Transverse colon (tissue), 4 donors: ENCODE data around the gene HSPB1. TPM values are rescaled to one million over a fixed set of nuclear protein-coding genes. Genes with fewer than 3 reads are reported as not detected.

ENCODE experiments used
- DNase-seq: peaks from one replicate; pipeline ENCODE4 v3.0.0-alpha.2; 2019
- H3K27ac ChIP-seq, 4 donors: fragments of 200-600 bp; sonication (generic); 2 replicates each; pipeline ENCODE4 v1.5.1; 2016 to 2018; ENCODE audit warnings: inconsistent platforms in 4 of 4
- H3K27me3 ChIP-seq: fragments of 200-600 bp; sonication (generic); 2 replicates; pipeline ENCODE4 v1.5.1; 2017; ENCODE audit warnings: inconsistent platforms
- H3K36me3 ChIP-seq, 4 donors: fragments of 200-600 bp; sonication (generic); 2 replicates each; pipeline ENCODE4 v1.5.1; 2017 to 2019; ENCODE audit warnings: inconsistent platforms in 4 of 4
- H3K4me1 ChIP-seq, 4 donors: fragments of 200-600 bp; sonication (generic); 2 replicates each; pipeline ENCODE4 v1.5.1; 2017 to 2020; ENCODE audit warnings: inconsistent platforms in 4 of 4
- H3K4me3 ChIP-seq, 4 donors: fragments of 200-600 bp; sonication (generic); 1 replicate in 1 of 4; 2 replicates in 3 of 4; pipeline versions ENCODE4 v1.5.1 to v1.6.1; 2017 to 2019; ENCODE audit warnings: inconsistent platforms in 4 of 4
- H3K9me3 ChIP-seq, 2 donors: fragments of 200-600 bp; sonication (generic); 2 replicates each; pipeline ENCODE4 v1.5.1; 2017 to 2019; ENCODE audit warnings: inconsistent platforms in 2 of 2
- EP300 ChIP-seq: sonication (generic); formaldehyde crosslinking; IDR thresholded peaks from one replicate; pipeline ENCODE4 v1.6.1; 2017; ENCODE audit warnings: antibody characterized with exemption, low read depth
- POLR2A ChIP-seq: fragments of 450-650 bp; IDR thresholded peaks from one replicate; pipeline ENCODE4 v1.6.1; 2016; ENCODE audit warnings: antibody characterized with exemption, mild to moderate bottlenecking, moderate library complexity
- POLR2AphosphoS5 ChIP-seq, 3 donors: sonication (generic); formaldehyde crosslinking; IDR thresholded peaks; one replicate each; pipeline ENCODE4 v1.6.1; 2016; ENCODE audit warnings: antibody characterized with exemption in 3 of 3
- WGBS, 2 donors: methylation state at CpG; one replicate each; pipeline ENCODE4 v1.1.5; 2018; ENCODE audit warnings: low coverage in 1 of 2; 5-methylcytosine and 5-hydroxymethylcytosine counted together
- in situ Hi-C, 4 donors: fragments of 200-750 bp; cut with MboI; loops; one replicate each; pipeline versions ENCODE4 v1.15.0 to v1.15.1; 2017; ENCODE audit warnings: low sequenced_read_pairs in 3 of 4, low pct_ligation_motif_present in 1 of 4, low pct_unique_long_range_greater_than_20kb in 1 of 4
- intact Hi-C: fragments of 100-400 bp; cut with DNase I; formaldehyde crosslinking; loops from one replicate; pipeline ENCODE4 v1.15.1; 2023; ENCODE audit warnings: low total_unique reads
- total RNA-seq, 4 donors: library from RNA; depleted of rRNA; stranded (reverse); fragments of >200 nt; gene quantifications; one replicate each; pipeline ENCODE4 v1.1.0, GENCODE V29; 2016
- TF ChIP-seq, protein P1 (sequence below), 5 experiments: fragments of 200-600 bp in 3 of 5; fragments of 450-650 bp in 2 of 5; sonication (generic) in 3 of 5; IDR thresholded peaks; 1 replicate in 2 of 5; 2 replicates in 3 of 5; pipeline ENCODE4 v1.5.1; 2016 to 2017; ENCODE audit warnings: antibody characterized with exemption in 5 of 5, inconsistent platforms in 3 of 5, mild to moderate bottlenecking in 2 of 5, moderate library complexity in 1 of 5

HSPB1 gene
- total RNA-seq, 4 donors from 2014 or later: 387 to 1,086 (median 519) TPM

GRCh38 chr7:76343931-76344321 lies 41.5 kb downstream of the HSPB1 start:
- H3K4me3 ChIP-seq: no peak overlapping the region
- 95 to 100% methylated on average over 3 to 6 of the region's 6 CpGs for WGBS, 2 donors
- no peak for DNase-seq
- no peaks in the 10 kb centered on the region for H3K27me3 ChIP-seq
- H3K4me1 ChIP-seq: peaks cover 0 to 53% (median 25%) of the 10 kb centered on the region in 4 donors
- H3K9me3 ChIP-seq: no peaks in the 10 kb centered on the region
- TF ChIP-seq, protein P1, sequence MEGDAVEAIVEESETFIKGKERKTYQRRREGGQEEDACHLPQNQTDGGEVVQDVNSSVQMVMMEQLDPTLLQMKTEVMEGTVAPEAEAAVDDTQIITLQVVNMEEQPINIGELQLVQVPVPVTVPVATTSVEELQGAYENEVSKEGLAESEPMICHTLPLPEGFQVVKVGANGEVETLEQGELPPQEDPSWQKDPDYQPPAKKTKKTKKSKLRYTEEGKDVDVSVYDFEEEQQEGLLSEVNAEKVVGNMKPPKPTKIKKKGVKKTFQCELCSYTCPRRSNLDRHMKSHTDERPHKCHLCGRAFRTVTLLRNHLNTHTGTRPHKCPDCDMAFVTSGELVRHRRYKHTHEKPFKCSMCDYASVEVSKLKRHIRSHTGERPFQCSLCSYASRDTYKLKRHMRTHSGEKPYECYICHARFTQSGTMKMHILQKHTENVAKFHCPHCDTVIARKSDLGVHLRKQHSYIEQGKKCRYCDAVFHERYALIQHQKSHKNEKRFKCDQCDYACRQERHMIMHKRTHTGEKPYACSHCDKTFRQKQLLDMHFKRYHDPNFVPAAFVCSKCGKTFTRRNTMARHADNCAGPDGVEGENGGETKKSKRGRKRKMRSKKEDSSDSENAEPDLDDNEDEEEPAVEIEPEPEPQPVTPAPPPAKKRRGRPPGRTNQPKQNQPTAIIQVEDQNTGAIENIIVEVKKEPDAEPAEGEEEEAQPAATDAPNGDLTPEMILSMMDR (IDR thresholded peaks at IDR 0.05): no peak
- TF ChIP-seq EP300 (no peak), POLR2AphosphoS5 (IDR thresholded peaks at IDR 0.05) (no peak), POLR2A (no peak)
- H3K36me3 ChIP-seq: peaks cover 0 to 5% (median 2%) of the 10 kb centered on the region in 4 donors
- in situ Hi-C loops (no loop called here), intact Hi-C loops (no loop called here)
- no peak overlapping the region for H3K27ac ChIP-seq

DNA sequence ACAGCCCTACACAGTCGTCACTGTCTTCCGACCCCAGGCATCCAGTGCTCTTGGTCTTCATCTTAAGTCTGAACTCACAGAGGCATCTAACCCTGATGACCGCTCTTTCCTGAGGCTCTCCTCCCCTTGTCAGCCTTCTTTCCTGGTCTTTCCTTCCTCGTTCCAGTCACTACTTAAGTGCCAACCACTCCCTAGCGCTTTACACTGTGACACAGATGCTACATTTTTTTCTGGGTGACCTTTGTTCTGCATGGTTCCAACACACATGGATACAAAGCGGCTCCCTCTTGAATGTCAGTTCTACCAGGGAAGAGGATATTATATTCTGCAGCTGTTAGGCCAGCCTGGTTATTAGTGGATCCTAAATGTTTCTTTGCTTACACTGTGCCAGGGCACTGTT lies 43.6 kb downstream of the HSPB1 start:
- in situ Hi-C loops: no loop called here
- intact Hi-C loops: no loop called here
- peak in 2 of 3 donors; percentile 75 to 78 for TF ChIP-seq POLR2AphosphoS5 (IDR thresholded peaks at IDR 0.05)
- TF ChIP-seq, protein P1 (IDR thresholded peaks at IDR 0.05): no peak
- peak; percentile 53 for TF ChIP-seq POLR2A
- no peak for TF ChIP-seq EP300
- Histone ChIP-seq H3K27ac (peak overlapping the region; percentile 67 to 85 (median 80)), H3K36me3 (peaks cover 0 to 5% (median 2%) of the 10 kb centered on the region in 4 donors), H3K4me3 (no peak overlapping the region), H3K9me3 (no peaks in the 10 kb centered on the region), H3K27me3 (no peaks in the 10 kb centered on the region), H3K4me1 (peaks cover 7 to 42% (median 25%) of the 10 kb centered on the region in 4 donors)
- WGBS, 2 donors: 41 to 55% methylated on average over 6 of the region's 6 CpGs
- peak; percentile 59 for DNase-seq

- intact Hi-C loops: no loop called here
- Histone ChIP-seq H3K4me3 (no peak overlapping the region), H3K27me3 (no peaks in the 10 kb centered on the region), H3K27ac (peak overlapping the region; percentile 67 to 85 (median 80)), H3K9me3 (no peaks in the 10 kb centered on the region), H3K36me3 (peaks cover 0 to 5% (median 2%) of the 10 kb centered on the region in 4 donors), H3K4me1 (peaks cover 7 to 42% (median 26%) of the 10 kb centered on the region in 4 donors)
- DNase-seq: no peak
- TF ChIP-seq, protein P1 (IDR thresholded peaks at IDR 0.05): no peak
- TF ChIP-seq POLR2A: no peak
- TF ChIP-seq POLR2AphosphoS5 (IDR thresholded peaks at IDR 0.05): no peak
- no peak for TF ChIP-seq EP300
- WGBS, 2 donors: 69% methylated on average over 7 to 8 of the region's 8 CpGs
- in situ Hi-C loops: no loop called here
Observed at GRCh38 chr7:76346778-76347177, 44.3 kb downstream of the HSPB1 start.

DNA sequence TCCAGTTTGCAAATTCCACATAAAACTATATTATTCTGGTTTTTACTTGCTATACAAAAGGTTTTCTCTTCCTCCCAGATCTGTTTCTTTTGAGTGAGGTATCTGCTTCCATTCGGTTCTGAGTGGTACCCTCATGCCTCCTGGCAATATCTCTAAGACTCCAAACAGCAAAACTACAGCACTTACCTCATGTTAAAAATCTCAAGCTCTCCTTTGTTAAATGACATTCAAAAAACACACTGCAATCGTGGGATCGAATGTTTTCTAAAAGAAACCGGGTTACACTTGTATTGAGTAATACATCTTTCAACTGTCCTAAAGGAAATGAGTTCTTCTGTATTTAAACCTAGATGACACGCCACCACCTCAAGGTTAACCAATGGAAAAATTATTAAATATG lies 45.2 kb downstream of the HSPB1 start:
- TF ChIP-seq EP300 (no peak), POLR2A (no peak), POLR2AphosphoS5 (IDR thresholded peaks at IDR 0.05) (no peak)
- TF ChIP-seq, protein P1 (IDR thresholded peaks at IDR 0.05): no peak
- H3K36me3 ChIP-seq: peaks cover 0 to 5% (median 2%) of the 10 kb centered on the region in 4 donors
- no peaks in the 10 kb centered on the region for H3K9me3 ChIP-seq
- no peaks in the 10 kb centered on the region for H3K27me3 ChIP-seq
- intact Hi-C loops (no loop called here), in situ Hi-C loops (no loop called here)
- no peak for DNase-seq
- H3K27ac ChIP-seq: peak overlapping the region in 2 of 4 donors; percentile 85
- no peak overlapping the region for H3K4me3 ChIP-seq
- WGBS, 2 donors: 71 to 80% methylated on average over 5 of the region's 5 CpGs
- H3K4me1 ChIP-seq: peaks cover 7 to 50% (median 30%) of the 10 kb centered on the region in 4 donors
